T-helper 17 cell (primary cell): ENCODE measurements around the gene GP1BB. TPM values are rescaled to one million over a fixed set of nuclear protein-coding genes. Genes with fewer than 3 reads are reported as not detected.

Source experiments
- ATAC-seq: fragments of 150-1000 bp; cut with Tn5 transposase; 2 replicates; pipeline ENCODE4 v1.10.0; 2021; ENCODE audit warnings: mild to moderate bottlenecking, moderate library complexity
- DNase-seq, 3 donors: peaks; one replicate each; pipeline versions ENCODE4 v3.0.0 to v3.0.0-alpha.2; 2020 to 2021
- H3K9me3 ChIP-seq: one replicate; pipeline ENCODE4 v1.7.0; 2013; ENCODE audit warnings: low read length, mild to moderate bottlenecking; ENCODE audit not compliant: control insufficient read depth, poor library complexity, severe bottlenecking
- H3K27ac Mint-ChIP-seq: one replicate; pipeline ENCODE4 v1.8.0; 2022; ENCODE audit warnings: mild to moderate bottlenecking, moderate library complexity, mixed read lengths
- H3K27me3 Mint-ChIP-seq: one replicate; pipeline ENCODE4 v1.8.0; 2022; ENCODE audit warnings: mixed read lengths
- H3K36me3 Mint-ChIP-seq: one replicate; pipeline ENCODE4 v1.8.0; 2022; ENCODE audit warnings: low read depth, mixed read lengths
- H3K4me1 Mint-ChIP-seq: one replicate; pipeline ENCODE4 v1.8.0; 2022; ENCODE audit warnings: mild to moderate bottlenecking, mixed read lengths
- H3K4me3 Mint-ChIP-seq: one replicate; pipeline ENCODE4 v1.8.0; 2022; ENCODE audit warnings: mild to moderate bottlenecking, moderate library complexity, mixed read lengths
- total RNA-seq, 4 donors: library from RNA in 2 of 4; stranded (reverse) in 2 of 4; gene quantifications; one replicate each; pipeline ENCODE4 v1.2.3 and lab custom pipeline; 2022 to 2026

Gene GP1BB
- total RNA-seq, 2 donors from 2014 or later: 3.5 to 113 TPM

- no peak for ATAC-seq
- peaks cover 4% of the 10 kb centered on the region for H3K36me3 Mint-ChIP-seq
- DNase-seq: no peak
- H3K9me3 ChIP-seq: no peaks in the 10 kb centered on the region
- H3K4me1 Mint-ChIP-seq: peaks cover 2% of the 10 kb centered on the region
- no peak overlapping the region for H3K4me3 Mint-ChIP-seq
- H3K27ac Mint-ChIP-seq: no peak overlapping the region
- peaks cover 16% of the 10 kb centered on the region for H3K27me3 Mint-ChIP-seq
Measured at GRCh38 chr22:19750507-19751490, 27.5 kb downstream of the GP1BB start.

GRCh38 chr22:19751497-19752245, 28.3 kb downstream of the GP1BB start:
- no peaks in the 10 kb centered on the region for H3K9me3 ChIP-seq
- peaks cover 4% of the 10 kb centered on the region for H3K36me3 Mint-ChIP-seq
- H3K27me3 Mint-ChIP-seq: peaks cover 24% of the 10 kb centered on the region
- H3K4me1 Mint-ChIP-seq: peaks cover 8% of the 10 kb centered on the region
- DNase-seq: no peak
- no peak for ATAC-seq
- H3K4me3 Mint-ChIP-seq: no peak overlapping the region
- no peak overlapping the region for H3K27ac Mint-ChIP-seq

- no peaks in the 10 kb centered on the region for H3K9me3 ChIP-seq
- H3K4me1 Mint-ChIP-seq: peaks cover 14% of the 10 kb centered on the region
Measured at GRCh38 chr22:19753090-19753842, 29.9 kb downstream of the GP1BB start.

GRCh38 chr22:19753996-19754700, 30.8 kb downstream of the GP1BB start:
- H3K4me3 Mint-ChIP-seq: no peak overlapping the region
- no peaks in the 10 kb centered on the region for H3K9me3 ChIP-seq
- no peak for DNase-seq
- no peak overlapping the region for H3K27ac Mint-ChIP-seq
- H3K4me1 Mint-ChIP-seq: peaks cover 14% of the 10 kb centered on the region
- ATAC-seq: no peak
- peaks cover 4% of the 10 kb centered on the region for H3K36me3 Mint-ChIP-seq
- peaks cover 34% of the 10 kb centered on the region for H3K27me3 Mint-ChIP-seq

More at GRCh38 chr22:19753090-19753842, 29.9 kb downstream of the GP1BB start:
- Mint-ChIP-seq H3K36me3 (peaks cover 4% of the 10 kb centered on the region), H3K27me3 (peaks cover 34% of the 10 kb centered on the region), H3K4me3 (no peak overlapping the region), H3K27ac (no peak overlapping the region)
- ATAC-seq: no peak
- no peak for DNase-seq

- Mint-ChIP-seq H3K36me3 (peaks cover 4% of the 10 kb centered on the region), H3K27ac (no peak overlapping the region), H3K4me1 (peaks cover 17% of the 10 kb centered on the region), H3K4me3 (no peak overlapping the region), H3K27me3 (peaks cover 39% of the 10 kb centered on the region)
- no peak for DNase-seq
- no peaks in the 10 kb centered on the region for H3K9me3 ChIP-seq
- no peak for ATAC-seq
Measured at GRCh38 chr22:19754701-19755144, 31.4 kb downstream of the GP1BB start.

- ATAC-seq: no peak
- H3K36me3 Mint-ChIP-seq: peaks cover 9% of the 10 kb centered on the region
- H3K9me3 ChIP-seq: no peaks in the 10 kb centered on the region
- no peak overlapping the region for H3K27ac Mint-ChIP-seq
- peaks cover 23% of the 10 kb centered on the region for H3K4me1 Mint-ChIP-seq
- no peak overlapping the region for H3K4me3 Mint-ChIP-seq
- DNase-seq: no peak
- peaks cover 44% of the 10 kb centered on the region for H3K27me3 Mint-ChIP-seq
Measured at GRCh38 chr22:19755145-19755710, 31.9 kb downstream of the GP1BB start.

GRCh38 chr22:19755722-19756287, 32.5 kb downstream of the GP1BB start:
- Mint-ChIP-seq H3K36me3 (peaks cover 10% of the 10 kb centered on the region), H3K27me3 (peaks cover 46% of the 10 kb centered on the region), H3K4me3 (peak overlapping the region; percentile 87), H3K4me1 (peaks cover 24% of the 10 kb centered on the region), H3K27ac (no peak overlapping the region)
- H3K9me3 ChIP-seq: no peaks in the 10 kb centered on the region
- no peak for ATAC-seq
- no peak for DNase-seq

GRCh38 chr22:19756288-19757128, 33.2 kb downstream of the GP1BB start:
- H3K9me3 ChIP-seq: no peaks in the 10 kb centered on the region
- Mint-ChIP-seq H3K4me1 (peaks cover 24% of the 10 kb centered on the region), H3K27ac (no peak overlapping the region), H3K36me3 (peaks cover 11% of the 10 kb centered on the region), H3K4me3 (peak overlapping the region; percentile 87), H3K27me3 (peaks cover 46% of the 10 kb centered on the region)
- ATAC-seq: peak; percentile 82
- peak; percentile 59 to 60 (median 59) for DNase-seq

GRCh38 chr22:19757140-19757984, 34.0 kb downstream of the GP1BB start:
- ATAC-seq: no peak
- Mint-ChIP-seq H3K36me3 (peaks cover 14% of the 10 kb centered on the region), H3K4me1 (peaks cover 28% of the 10 kb centered on the region), H3K27me3 (peaks cover 50% of the 10 kb centered on the region), H3K4me3 (peak overlapping the region; percentile 87), H3K27ac (no peak overlapping the region)
- DNase-seq: no peak
- no peaks in the 10 kb centered on the region for H3K9me3 ChIP-seq

- peaks cover 15% of the 10 kb centered on the region for H3K36me3 Mint-ChIP-seq
- peaks cover 52% of the 10 kb centered on the region for H3K27me3 Mint-ChIP-seq
- H3K27ac Mint-ChIP-seq: no peak overlapping the region
- H3K4me3 Mint-ChIP-seq: peak overlapping the region; percentile 87
- DNase-seq: no peak
- ATAC-seq: no peak
- H3K4me1 Mint-ChIP-seq: peaks cover 29% of the 10 kb centered on the region
- H3K9me3 ChIP-seq: no peaks in the 10 kb centered on the region
Measured at GRCh38 chr22:19757985-19758895, 34.9 kb downstream of the GP1BB start.
